ENCODE measurements around the gene CCNK.

- TF ChIP-seq OSR1 (CRISPR knock-in tag; IDR thresholded peaks at IDR 0.05) (no peak), BACH2 (CRISPR knock-in tag; IDR thresholded peaks at IDR 0.05; ENCODE audit: borderline replicate concordance) (no peak), ARNTL (CRISPR knock-in tag; IDR thresholded peaks at IDR 0.05; ENCODE audit: borderline replicate concordance, low read depth) (no peak), RARB (CRISPR knock-in tag; IDR thresholded peaks at IDR 0.05) (no peak), SNAI2 (CRISPR knock-in tag; IDR thresholded peaks at IDR 0.05) (no peak), TCF4 (CRISPR knock-in tag; IDR thresholded peaks at IDR 0.05; ENCODE audit: borderline replicate concordance) (no peak), ISL1 (CRISPR knock-in tag; IDR thresholded peaks at IDR 0.05) (no peak), ZFP3 (CRISPR knock-in tag; IDR thresholded peaks at IDR 0.05) (no peak), PATZ1 (CRISPR knock-in tag; IDR thresholded peaks at IDR 0.05; ENCODE audit: borderline replicate concordance) (no peak)
- TF ChIP-seq, protein P1, sequence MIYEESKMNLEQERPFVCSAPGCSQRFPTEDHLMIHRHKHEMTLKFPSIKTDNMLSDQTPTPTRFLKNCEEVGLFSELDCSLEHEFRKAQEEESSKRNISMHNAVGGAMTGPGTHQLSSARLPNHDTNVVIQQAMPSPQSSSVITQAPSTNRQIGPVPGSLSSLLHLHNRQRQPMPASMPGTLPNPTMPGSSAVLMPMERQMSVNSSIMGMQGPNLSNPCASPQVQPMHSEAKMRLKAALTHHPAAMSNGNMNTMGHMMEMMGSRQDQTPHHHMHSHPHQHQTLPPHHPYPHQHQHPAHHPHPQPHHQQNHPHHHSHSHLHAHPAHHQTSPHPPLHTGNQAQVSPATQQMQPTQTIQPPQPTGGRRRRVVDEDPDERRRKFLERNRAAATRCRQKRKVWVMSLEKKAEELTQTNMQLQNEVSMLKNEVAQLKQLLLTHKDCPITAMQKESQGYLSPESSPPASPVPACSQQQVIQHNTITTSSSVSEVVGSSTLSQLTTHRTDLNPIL (CRISPR knock-in tag; IDR thresholded peaks at IDR 0.05; ENCODE audit: low read depth), result no peak
- TF ChIP-seq, protein P2, sequence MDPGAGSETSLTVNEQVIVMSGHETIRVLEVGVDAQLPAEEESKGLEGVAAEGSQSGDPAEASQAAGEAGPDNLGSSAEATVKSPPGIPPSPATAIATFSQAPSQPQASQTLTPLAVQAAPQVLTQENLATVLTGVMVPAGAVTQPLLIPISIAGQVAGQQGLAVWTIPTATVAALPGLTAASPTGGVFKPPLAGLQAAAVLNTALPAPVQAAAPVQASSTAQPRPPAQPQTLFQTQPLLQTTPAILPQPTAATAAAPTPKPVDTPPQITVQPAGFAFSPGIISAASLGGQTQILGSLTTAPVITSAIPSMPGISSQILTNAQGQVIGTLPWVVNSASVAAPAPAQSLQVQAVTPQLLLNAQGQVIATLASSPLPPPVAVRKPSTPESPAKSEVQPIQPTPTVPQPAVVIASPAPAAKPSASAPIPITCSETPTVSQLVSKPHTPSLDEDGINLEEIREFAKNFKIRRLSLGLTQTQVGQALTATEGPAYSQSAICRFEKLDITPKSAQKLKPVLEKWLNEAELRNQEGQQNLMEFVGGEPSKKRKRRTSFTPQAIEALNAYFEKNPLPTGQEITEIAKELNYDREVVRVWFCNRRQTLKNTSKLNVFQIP (CRISPR knock-in tag; IDR thresholded peaks at IDR 0.05; ENCODE audit: borderline replicate concordance, low read depth), result no peak
Observed at GRCh38 chr14:99542566-99542965, 61.4 kb downstream of the CCNK start.

Measured in SK-N-SH treated with all-trans-retinoic acid at 6 μM for 48 hours (cell line).